NCI-H146 treated with DMSO at 0.1 percent for 48 hours (cell line): ENCODE measurements around the gene GAL3ST2.
"Not testable (repeated sequence)": the region's sequence is repeated elsewhere in the genome, so short reads cannot be mapped to it uniquely, and the experiment has no call there.

Experiments used
- DNase-seq: peaks from one replicate; lab custom pipeline; 2025; ENCODE audit not compliant: unreplicated experiment; lab: John Stamatoyannopoulos, UW

The GAL3ST2 gene

DNA sequence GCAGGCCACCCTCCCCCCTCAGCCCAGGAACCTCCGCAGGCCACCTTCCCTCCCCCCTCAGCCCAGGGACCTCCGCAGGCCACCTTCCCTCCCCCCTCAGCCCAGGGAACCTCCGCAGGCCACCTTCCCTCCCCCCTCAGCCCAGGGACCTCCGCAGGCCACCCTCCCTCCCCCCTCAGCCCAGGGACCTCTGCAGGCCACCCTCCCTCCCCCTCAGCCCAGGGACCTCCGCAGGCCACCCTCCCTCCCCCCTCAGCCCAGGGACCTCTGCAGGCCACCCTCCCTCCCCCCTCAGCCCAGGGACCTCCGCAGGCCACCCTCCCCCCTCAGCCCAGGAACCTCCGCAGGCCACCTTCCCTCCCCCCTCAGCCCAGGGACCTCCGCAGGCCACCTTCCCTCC is 29.6 kb downstream of the GAL3ST2 start:
- not testable (repeated sequence) for DNase-seq

DNA sequence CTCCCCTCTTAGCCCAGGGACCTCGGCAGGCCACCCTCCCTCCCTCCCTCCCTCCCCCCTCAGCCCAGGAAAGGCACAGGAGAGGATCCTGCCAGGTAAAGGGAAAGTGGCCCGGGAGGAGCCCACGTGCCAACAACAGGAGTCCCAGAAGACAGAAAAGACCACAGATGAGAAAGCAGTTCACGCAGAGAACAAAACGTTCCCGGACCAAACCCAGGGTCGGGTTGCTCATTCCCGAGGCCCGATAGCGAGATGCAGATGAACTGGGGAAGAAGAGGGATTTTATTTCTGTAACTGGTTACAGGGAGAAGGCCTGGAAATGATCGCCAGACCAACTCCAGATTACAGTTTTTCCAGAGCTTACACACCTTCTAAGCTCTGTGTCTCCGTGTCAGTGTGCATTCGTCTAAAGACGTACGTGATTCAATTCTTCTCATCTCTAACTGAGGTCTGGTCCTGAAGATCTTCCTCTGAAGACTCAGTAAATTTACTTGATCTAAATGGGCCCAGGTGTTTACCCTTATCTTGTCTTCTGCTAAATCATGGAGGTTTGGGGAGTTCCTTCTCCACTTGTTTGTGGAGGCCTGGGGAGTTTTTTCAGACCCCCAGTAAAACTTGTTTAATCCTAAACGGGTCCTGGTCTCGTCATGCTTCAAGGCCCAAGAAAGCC is 31.6 kb downstream of the GAL3ST2 start:
- no peak for DNase-seq

GRCh38 chr2:241808721-241809382 is 32.2 kb downstream of the GAL3ST2 start, which contains the start of gene NEU4:
NEU4 (plus strand) TSS chr2:241809193; CDS start chr2:241814485, 5,292 bp downstream.
- DNase-seq: no peak

DNA sequence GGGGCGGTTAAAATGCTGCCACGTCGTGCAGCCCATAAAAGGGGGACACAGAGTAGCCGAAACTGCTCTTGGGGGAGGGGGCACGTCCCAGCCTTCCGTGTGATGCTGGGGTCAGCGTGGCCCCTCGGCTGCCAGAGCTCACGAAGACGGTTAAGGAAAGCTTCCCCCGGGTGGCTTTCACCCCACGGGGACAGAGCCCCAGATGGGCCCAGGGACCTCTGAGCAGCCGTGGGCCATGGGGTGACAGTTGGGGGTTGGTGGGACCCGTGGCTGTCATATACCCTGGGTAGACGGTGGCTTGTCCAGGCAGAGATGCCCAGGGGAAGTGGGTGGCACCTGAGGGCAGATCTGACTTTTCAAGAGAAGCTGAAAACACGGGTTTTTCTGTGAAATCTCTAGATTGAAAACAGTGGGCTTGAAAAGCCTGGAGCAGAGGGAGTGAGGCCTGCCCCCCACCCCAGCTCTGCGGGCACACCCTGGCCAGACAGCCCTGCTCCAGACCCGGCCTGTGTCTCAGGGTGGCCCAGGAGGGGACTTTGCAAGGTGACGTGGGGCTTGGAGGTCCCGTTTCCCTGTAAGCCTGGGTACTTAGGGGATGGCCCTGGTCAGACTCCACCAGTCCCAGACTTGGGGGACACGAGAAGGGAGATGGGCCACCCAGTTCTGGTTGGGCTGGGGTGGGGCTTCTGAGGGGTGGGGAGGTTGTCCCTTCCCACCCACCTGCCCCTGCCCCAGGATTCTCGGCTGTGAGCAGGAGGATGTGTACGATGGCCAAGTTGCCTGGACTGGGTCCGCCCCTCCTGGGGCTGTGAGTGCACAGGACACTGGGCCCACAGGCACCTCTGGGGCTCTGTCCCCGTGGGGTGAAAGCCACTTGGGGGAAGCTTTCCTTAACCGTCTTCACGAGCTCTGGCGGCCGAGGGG is 33.0 kb downstream of the GAL3ST2 start:
- no peak for DNase-seq

DNA sequence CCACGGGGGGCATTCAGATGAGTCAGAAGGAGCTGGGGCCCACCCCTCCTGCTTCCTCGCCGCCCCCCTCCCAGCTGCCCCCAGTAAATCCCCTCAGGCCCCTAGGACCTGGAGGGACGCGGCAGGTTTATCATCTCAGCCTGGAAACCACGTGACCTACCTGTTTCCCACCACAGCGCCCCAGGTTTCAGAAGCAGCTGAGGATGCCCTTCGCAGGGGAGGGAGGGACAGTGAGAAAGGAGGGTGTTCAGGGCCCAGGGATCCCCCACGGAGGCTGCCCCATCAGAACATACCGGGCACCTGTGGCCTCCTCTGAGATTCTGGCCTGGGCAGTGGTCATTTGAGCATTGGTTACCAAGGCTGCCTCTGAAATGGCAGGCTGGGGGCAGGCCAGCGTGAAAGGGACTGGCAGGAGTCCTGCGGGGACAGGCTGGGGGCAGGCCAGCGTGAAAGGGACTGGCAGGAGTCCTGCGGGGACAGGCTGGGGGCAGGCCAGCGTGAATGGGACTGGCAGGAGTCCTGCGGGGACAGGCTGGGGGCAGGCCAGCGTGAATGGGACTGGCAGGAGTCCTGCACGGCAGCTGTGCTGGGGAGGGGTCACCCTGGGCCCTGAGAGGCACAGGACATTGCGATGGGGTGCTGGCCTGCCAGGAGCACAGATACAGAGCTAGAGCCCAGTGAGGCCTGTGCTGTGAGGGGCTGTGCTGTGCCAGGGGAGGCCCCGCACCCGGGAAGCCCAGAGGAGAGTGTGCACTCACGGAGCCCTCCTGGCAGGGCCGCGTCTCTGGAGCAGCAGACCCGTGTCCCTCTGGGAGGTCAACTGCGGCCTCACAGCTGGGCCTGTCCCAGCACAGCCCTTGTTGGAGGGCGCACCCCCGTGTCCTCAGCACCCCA is 33.9 kb downstream of the GAL3ST2 start:
- no peak for DNase-seq

GRCh38 chr2:241811201-241811951 is 34.8 kb downstream of the GAL3ST2 start:
- DNase-seq: no peak

DNA sequence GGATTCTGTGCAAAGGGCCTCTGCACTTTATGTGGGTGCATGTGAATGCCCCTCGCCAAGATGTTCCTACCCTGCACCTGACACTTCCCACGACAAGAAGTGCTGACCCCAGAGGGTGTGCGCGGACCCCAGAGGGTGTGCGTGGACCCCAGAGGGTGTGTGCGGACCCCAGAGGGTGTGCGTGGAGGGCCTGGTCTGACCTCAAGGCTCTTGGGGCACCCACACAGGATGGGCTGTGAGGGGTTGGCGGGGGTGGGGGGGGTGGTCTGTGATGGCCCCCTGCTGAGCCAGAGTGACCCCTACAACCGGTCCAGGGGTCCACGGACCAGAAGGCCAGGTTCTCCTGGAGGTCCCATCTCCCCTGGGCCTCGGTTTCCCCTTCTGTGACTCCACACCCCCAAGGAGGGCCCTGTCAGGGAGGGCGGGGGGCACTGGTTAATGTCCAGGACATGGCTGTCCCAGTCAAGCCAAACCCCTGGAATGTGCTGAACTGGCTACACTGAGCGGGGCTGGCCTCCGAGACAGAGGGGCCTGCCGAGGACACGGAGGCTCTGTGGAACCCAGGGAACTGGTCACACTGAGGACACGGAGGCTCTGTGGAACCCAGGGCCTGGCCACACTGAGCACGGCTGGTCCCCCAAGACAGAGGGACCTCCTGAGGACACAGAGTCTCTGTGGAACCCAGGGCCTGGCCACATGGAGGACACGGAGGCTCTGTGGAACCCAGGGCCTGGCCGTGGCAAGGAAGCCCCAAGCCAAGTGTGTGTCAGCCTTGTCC is 35.5 kb downstream of the GAL3ST2 start:
- DNase-seq: no peak

DNA sequence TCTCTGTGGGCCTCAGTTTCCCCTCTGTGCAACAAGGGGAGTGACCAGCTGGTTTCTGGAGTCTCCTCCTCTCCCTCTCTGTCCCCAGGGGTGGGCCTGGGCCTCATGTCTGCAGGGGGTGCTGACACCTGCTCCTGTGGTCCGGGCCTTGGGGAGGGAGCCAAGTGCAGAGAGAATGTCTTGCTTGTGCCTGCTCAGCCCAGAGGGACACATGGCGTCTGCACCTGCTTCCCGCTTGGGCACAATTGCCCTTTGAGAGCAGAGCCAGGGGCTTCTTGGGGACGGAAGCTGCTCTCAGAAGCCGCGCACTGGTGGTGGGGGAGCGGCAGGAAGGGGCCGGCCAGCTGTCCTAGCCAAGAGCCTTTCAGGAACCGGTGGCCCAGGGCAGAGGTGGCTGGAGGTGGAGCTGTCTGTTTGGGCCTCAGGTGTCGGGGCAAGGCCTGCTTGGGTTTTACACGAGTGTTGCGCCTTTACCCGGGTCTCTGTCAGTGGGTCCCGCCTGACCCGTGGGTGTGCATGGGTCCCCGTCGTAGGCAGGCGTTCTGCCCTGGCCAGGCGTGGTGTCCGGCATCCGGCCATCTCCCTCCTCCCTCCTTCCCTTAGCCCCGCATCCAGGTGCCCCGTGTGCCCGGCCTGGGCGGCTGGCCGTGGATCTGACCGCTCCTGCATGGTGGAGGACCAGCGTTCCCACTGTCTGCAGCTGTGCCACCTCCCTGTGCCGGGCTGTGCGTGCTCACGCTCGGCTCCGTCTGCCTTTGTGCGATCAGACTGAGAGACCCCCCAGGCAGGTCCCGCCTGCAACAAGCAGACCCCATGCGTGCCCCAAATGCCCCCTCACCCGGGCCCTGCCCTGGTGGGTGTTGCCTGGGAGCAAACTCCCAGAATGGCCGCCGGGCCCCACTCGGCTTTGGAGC is 36.4 kb downstream of the GAL3ST2 start:
- DNase-seq: no peak

GRCh38 chr2:241813644-241814392 is 37.2 kb downstream of the GAL3ST2 start:
- DNase-seq: no peak

- DNase-seq: no peak
These were observed 37.7 kb downstream of the GAL3ST2 start for GRCh38 chr2:241814393-241814642.

DNA sequence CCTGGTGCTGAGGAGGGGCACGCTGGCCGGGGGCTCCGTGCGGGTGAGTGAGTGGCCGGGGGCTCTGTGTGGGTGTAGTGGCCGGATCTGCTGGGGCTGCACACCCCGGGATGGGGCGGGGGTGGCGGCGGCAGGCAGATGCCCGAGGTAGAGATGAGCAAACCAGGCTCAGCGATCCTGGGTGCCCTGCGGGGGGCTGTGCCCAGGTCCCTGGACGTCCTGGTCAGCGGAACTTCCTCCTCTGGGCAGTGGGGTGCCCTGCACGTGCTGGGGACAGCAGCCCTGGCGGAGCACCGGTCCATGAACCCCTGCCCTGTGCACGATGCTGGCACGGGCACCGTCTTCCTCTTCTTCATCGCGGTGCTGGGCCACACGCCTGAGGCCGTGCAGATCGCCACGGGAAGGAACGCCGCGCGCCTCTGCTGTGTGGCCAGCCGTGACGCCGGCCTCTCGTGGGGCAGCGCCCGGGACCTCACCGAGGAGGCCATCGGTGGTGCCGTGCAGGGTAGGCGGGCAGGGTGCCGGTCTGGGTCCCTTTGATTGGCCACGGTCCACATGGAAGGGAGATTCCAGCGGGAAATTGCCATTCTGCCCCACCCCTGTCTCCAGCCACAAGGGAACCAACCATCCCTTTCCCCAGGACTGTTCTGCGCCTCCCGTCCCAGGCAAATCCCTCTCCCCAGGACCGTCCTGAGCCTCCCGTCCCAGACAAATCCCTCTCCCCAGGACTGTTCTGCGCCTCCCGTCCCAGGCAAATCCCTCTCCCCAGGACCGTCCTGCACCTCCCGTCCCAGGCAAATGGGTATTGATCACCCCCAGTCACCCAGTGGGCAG is 38.2 kb downstream of the GAL3ST2 start:
- DNase-seq: no peak

DNA sequence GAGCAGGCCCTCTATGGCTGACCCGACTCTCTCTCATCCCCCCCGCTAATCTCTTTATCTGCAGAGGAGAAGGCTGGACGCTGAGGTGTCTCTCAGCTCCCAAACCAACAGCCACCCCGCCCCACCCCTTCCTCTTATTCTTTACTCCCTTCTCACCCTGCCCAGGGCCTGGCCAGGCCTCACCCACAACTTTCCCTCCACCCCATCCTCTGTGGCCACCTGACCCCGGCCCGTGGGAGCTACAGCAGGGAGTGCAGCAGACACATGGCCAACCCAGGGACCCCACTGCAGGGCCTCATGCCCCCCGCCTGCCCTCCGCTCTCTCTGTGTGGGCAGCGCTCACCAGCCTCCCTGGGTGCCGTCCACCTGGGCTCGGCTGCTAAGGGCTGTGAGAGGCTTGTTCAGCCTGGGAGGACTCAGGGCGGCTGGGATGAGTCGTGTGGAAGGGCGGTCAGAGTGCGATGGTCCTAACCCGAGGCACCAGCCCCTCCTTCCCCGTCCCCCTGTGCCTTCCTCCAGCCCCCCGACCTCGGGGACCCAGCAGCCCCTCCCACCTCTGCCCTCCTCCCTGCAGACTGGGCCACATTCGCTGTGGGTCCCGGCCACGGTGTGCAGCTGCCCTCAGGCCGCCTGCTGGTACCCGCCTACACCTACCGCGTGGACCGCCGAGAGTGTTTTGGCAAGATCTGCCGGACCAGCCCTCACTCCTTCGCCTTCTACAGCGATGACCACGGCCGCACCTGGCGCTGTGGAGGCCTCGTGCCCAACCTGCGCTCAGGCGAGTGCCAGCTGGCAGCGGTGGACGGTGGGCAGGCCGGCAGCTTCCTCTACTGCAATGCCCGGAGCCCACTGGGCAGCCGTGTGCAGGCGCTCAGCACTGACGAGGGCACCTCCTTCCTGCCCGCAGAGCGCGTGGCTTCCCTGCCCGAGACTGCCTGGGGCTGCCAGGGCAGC is 39.1 kb downstream of the GAL3ST2 start:
- DNase-seq: no peak

DNA sequence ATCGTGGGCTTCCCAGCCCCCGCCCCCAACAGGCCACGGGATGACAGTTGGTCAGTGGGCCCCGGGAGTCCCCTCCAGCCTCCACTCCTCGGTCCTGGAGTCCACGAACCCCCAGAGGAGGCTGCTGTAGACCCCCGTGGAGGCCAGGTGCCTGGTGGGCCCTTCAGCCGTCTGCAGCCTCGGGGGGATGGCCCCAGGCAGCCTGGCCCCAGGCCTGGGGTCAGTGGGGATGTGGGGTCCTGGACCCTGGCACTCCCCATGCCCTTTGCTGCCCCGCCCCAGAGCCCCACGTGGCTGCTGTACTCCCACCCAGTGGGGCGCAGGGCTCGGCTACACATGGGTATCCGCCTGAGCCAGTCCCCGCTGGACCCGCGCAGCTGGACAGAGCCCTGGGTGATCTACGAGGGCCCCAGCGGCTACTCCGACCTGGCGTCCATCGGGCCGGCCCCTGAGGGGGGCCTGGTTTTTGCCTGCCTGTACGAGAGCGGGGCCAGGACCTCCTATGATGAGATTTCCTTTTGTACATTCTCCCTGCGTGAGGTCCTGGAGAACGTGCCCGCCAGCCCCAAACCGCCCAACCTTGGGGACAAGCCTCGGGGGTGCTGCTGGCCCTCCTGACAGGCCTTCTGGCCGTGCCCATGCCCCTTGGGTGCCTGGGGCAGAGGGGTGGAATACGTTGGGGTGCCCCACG is 40.0 kb downstream of the GAL3ST2 start:
- no peak for DNase-seq

GRCh38 chr2:241817126-241817820 is 40.7 kb downstream of the GAL3ST2 start:
- no peak for DNase-seq

GRCh38 chr2:241817821-241818215 is 41.2 kb downstream of the GAL3ST2 start:
- DNase-seq: not testable (repeated sequence)
